Measurements from ENCODE around the gene PFKFB2.

Gene PFKFB2

DNA sequence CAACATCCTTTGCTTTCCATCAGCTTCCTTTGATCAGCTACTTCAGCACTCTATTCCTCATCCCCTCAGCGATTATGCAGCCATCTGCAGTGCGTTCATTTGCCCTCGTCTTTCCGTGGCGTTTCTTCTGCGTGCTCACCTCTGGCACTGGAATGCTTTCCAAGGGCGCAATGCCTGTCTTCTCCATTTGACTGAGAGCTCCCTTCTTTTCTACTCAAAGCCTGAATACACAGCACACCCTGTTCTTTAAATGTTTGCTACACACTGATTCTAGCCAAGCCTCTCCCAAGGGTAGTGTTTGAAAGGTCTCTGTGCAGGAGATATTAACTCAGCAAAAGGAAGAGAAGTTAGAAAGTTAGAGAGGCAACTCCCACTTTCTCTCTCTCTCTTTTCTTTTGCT is 43.1 kb upstream of the PFKFB2 start:
- DNase-seq (ENCODE audit: low read depth), result no peak
- no peak overlapping the region for H3K4me3 ChIP-seq (ENCODE audit: control insufficient read depth, low read depth, low read length)
- TF ChIP-seq CTCF (conservative IDR thresholded peaks at IDR 0.05; ENCODE audit: control insufficient read depth, insufficient read depth, low read depth, low read length), result no peak

- TF ChIP-seq CTCF (conservative IDR thresholded peaks at IDR 0.05; ENCODE audit: control insufficient read depth, insufficient read depth, low read depth, low read length), result no peak
- H3K4me3 ChIP-seq (ENCODE audit: control insufficient read depth, low read depth, low read length), result no peak overlapping the region
Measured at GRCh38 chr1:207010726-207011125, 42.3 kb upstream of the PFKFB2 start.

DNA sequence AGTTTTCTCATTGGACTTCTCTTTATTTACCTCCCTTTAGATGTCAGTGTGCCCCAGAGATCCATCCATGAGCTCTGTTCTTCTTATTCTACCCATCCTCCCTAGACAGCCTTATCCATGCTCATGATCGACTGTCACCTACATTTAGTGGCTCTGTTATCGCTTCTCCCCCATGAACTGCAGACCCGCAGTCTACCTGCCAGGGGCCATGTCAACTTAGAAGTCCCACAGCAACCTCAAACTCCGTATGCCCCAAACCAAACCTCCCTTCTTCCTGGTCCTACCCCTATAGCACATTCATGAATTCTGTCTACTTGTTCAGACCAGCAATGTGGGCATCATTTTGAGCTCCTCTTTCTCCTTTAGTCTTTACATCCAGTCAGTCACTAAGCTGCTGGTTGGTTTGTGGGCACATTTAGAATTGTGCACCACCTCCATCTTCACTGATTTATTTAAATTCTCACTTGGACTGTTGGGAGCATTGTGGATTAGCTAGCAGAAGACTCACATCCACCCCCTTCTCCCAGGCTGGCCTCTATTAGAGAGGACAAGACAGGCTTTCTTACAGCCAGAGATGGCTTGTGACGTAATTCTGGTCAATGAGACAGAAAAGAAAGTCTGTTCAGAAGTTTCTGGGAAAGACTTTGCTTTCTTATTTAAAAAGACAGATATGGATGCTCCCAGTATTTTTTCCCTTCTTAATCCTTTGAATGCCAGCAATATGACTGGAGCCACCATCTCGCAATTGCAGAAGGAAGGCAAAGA is 39.6 kb upstream of the PFKFB2 start:
- TF ChIP-seq CTCF (conservative IDR thresholded peaks at IDR 0.05; ENCODE audit: control insufficient read depth, insufficient read depth, low read depth, low read length), result no peak
- no peak for DNase-seq (ENCODE audit: low read depth)

More at GRCh38 chr1:207010726-207011125, 42.3 kb upstream of the PFKFB2 start:
- no peak for DNase-seq (ENCODE audit: low read depth)

DNA sequence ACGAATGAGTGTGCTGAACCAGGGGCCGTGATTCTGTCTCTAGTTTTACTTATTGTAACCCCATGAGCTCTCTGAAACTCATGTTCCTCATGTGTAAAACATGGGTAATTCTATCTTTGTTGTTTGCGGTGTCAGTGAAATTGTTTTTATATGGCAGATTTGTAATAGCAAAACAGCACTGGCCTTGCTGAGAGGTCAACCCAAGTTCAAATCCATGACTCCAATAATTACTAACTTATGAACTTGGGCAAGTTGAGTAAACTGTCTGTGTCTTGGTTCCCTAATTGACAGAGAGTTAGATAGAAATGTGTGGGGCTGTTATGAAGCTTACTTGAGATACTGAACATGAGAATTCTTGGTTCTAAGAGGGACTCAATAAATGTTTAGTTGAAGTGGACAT is 38.3 kb upstream of the PFKFB2 start:
- no peak for TF ChIP-seq CTCF (conservative IDR thresholded peaks at IDR 0.05; ENCODE audit: control insufficient read depth, insufficient read depth, low read depth, low read length)
- no peak overlapping the region for H3K4me3 ChIP-seq (ENCODE audit: control insufficient read depth, low read depth, low read length)
- DNase-seq (ENCODE audit: low read depth), result no peak

More for the DNA sequence above, 39.6 kb upstream of the PFKFB2 start:
- no peak overlapping the region for H3K4me3 ChIP-seq (ENCODE audit: control insufficient read depth, low read depth, low read length)

GRCh38 chr1:207015791-207016190 is 37.3 kb upstream of the PFKFB2 start:
- TF ChIP-seq CTCF (conservative IDR thresholded peaks at IDR 0.05; ENCODE audit: control insufficient read depth, insufficient read depth, low read depth, low read length), result no peak
- H3K4me3 ChIP-seq (ENCODE audit: control insufficient read depth, low read depth, low read length), result no peak overlapping the region
- no peak for DNase-seq (ENCODE audit: low read depth)

- no peak for TF ChIP-seq CTCF (conservative IDR thresholded peaks at IDR 0.05; ENCODE audit: control insufficient read depth, insufficient read depth, low read depth, low read length)
- H3K4me3 ChIP-seq (ENCODE audit: control insufficient read depth, low read depth, low read length), result no peak overlapping the region
- no peak for DNase-seq (ENCODE audit: low read depth)
Measured at GRCh38 chr1:207017615-207018559, 35.2 kb upstream of the PFKFB2 start.

Measured in fibroblast of mammary gland (primary cell).